H1 (cell line): ENCODE results near the gene MPEG1. TPM values are rescaled to one million over a fixed set of nuclear protein-coding genes. Genes with fewer than 3 reads are reported as not detected.

ENCODE experiments used
- CHD7 ChIP-seq: fragments of 300-600 bp; sonication (generic); IDR thresholded peaks from 2 replicates; pipeline ENCODE4 v1.7.1; 2012; ENCODE audit warnings: low read length, moderate library complexity, mild to moderate bottlenecking, inconsistent platforms; ENCODE audit not compliant: insufficient replicate concordance
- SP1 ChIP-seq: IDR thresholded peaks from 2 replicates; pipeline ENCODE4 v1.6.1; 2011; ENCODE audit warnings: low read depth, low read length
- TEAD4 ChIP-seq: IDR thresholded peaks from 2 replicates; pipeline ENCODE4 v1.6.1; 2012; ENCODE audit warnings: low read depth, low read length, inconsistent platforms, mixed read lengths
- polyA plus RNA-seq, 7 experiments: library from polyadenylated mRNA; depleted of rRNA in 3 of 7; stranded (reverse) in 5 of 7; unstranded in 2 of 7; fragments of >200 nt in 5 of 7; fragments of 200-250 nt in 2 of 7; gene quantifications; 1 replicate in 5 of 7; 2 replicates in 1 of 7; 4 replicates in 1 of 7; pipeline versions ENCODE4 v1.2.1 to v1.2.3, GENCODE V29; 2011 to 2013; ENCODE audit warnings: missing spikeins in 2 of 7, mixed read lengths in 2 of 7
- total RNA-seq: library from RNA; stranded (reverse); fragmentation: NEBNext Ultra II Directional; extraction: Animal tissue kit (Norgen Biotek cat#: 25700); gene quantifications from 2 replicates; pipeline ENCODE4 v1.2.1, GENCODE V29; 2021

MPEG1 gene
- total and polyA plus RNA-seq, 2 of the 8 experiments (the other 6 are each of a cell fraction or from before 2014, with no cell fraction given), result not detected

GRCh38 chr11:59197991-59198390, 14.7 kb downstream of the MPEG1 start (continued):
- TF ChIP-seq CHD7 (no peak), TEAD4 (no peak), SP1 (no peak)
